Measurements from ENCODE around the gene DDX43. TPM values are rescaled to one million over a fixed set of nuclear protein-coding genes. Genes with fewer than 3 reads are reported as not detected.
"Not testable (repeated sequence)": the region's sequence is repeated elsewhere in the genome, so short reads cannot be mapped to it uniquely, and the experiment has no call there.

Gene DDX43
- total RNA-seq, 1 donor from 2014 or later, result not detected

DNA sequence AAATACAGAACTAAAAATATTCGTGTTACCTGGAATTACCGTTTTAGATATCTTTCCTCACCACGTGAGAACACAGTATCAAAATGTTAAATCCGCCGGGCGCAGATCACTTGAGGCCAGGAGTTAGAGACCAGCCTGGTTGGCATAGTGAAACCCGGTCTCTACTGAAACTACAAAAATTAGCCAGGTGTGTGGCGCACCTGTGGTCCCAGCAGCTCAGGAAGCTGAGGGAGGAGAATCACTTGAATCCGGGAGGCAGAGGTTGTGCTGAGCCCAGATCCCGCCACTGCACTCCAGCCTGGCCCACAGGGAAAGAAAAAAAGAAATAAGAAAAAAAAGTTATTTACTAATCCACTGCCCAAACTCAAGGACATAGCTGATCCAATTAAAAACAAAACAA lies 4.8 kb upstream of the DDX43 start:
- no peak overlapping the region for H3K4me2 ChIP-seq (ENCODE audit: low read length)
- no peak overlapping the region for H3K9ac ChIP-seq (ENCODE audit: low read length)
- H4K20me1 ChIP-seq (ENCODE audit: insufficient read depth, low read length), result no peaks in the 10 kb centered on the region
- Mint-ChIP-seq H3K9me3 (ENCODE audit: unreplicated experiment) (no peaks in the 10 kb centered on the region), H3K4me3 (ENCODE audit: unreplicated experiment) (no peak overlapping the region), H3K4me1 (ENCODE audit: low read depth, unreplicated experiment) (no peaks in the 10 kb centered on the region), H3K27me3 (ENCODE audit: low read depth, unreplicated experiment) (no peaks in the 10 kb centered on the region), H3K36me3 (ENCODE audit: low read depth, unreplicated experiment) (no peaks in the 10 kb centered on the region), H3K27ac (ENCODE audit: unreplicated experiment) (no peak overlapping the region)
- no peak for DNase-seq (ENCODE audit: low read depth)
- FAIRE-seq, result no peak
- H3K4me3 ChIP-seq (ENCODE audit: insufficient read depth, low read depth, low read length), result no peak overlapping the region
- no peak overlapping the region for H3K27ac ChIP-seq (ENCODE audit: low read depth, low read length)
- no peaks in the 10 kb centered on the region for H3K79me2 ChIP-seq (ENCODE audit: insufficient read depth, low read length)
- no peaks in the 10 kb centered on the region for H3K4me1 ChIP-seq (ENCODE audit: insufficient read depth, low read length)
- H3K27me3 ChIP-seq (ENCODE audit: insufficient read depth, low read length), result no peaks in the 10 kb centered on the region
- TF ChIP-seq EZH2 (IDR thresholded peaks at IDR 0.05; ENCODE audit: insufficient read depth, low read length), result no peak
- TF ChIP-seq, protein P1, sequence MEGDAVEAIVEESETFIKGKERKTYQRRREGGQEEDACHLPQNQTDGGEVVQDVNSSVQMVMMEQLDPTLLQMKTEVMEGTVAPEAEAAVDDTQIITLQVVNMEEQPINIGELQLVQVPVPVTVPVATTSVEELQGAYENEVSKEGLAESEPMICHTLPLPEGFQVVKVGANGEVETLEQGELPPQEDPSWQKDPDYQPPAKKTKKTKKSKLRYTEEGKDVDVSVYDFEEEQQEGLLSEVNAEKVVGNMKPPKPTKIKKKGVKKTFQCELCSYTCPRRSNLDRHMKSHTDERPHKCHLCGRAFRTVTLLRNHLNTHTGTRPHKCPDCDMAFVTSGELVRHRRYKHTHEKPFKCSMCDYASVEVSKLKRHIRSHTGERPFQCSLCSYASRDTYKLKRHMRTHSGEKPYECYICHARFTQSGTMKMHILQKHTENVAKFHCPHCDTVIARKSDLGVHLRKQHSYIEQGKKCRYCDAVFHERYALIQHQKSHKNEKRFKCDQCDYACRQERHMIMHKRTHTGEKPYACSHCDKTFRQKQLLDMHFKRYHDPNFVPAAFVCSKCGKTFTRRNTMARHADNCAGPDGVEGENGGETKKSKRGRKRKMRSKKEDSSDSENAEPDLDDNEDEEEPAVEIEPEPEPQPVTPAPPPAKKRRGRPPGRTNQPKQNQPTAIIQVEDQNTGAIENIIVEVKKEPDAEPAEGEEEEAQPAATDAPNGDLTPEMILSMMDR (IDR thresholded peaks at IDR 0.05; ENCODE audit: insufficient read depth, low read depth, low read length), result no peak
- H3K36me3 ChIP-seq (ENCODE audit: insufficient read depth, low read length), result no peaks in the 10 kb centered on the region
- no peak overlapping the region for H2AFZ ChIP-seq (ENCODE audit: low read depth, low read length)
- no peaks in the 10 kb centered on the region for H3K9me3 ChIP-seq (ENCODE audit: insufficient read depth, low read depth, low read length)

DNA sequence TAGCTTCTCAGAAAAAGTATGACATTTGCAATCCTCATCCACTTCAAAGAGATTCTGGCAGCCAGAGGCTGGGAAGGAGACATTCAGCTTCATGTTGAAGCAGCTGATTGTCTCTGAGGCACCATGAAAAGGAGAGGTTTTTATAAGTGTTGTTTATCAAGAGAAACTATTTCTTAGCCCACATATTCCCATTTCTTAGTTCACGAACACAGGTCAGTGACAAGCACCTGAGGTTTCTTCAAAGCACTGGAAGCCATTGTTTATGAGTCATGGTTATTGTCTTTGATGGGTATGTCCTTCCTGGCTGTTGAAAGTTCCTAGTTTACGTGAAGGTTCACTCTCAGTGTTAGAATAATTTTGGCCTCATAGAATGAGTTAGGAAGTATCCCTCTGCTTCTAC lies 3.0 kb upstream of the DDX43 start:
- Mint-ChIP-seq H3K27ac (ENCODE audit: unreplicated experiment) (no peak overlapping the region), H3K4me1 (ENCODE audit: low read depth, unreplicated experiment) (no peaks in the 10 kb centered on the region), H3K4me3 (ENCODE audit: unreplicated experiment) (no peak overlapping the region), H3K9me3 (ENCODE audit: unreplicated experiment) (no peaks in the 10 kb centered on the region), H3K27me3 (ENCODE audit: low read depth, unreplicated experiment) (peaks cover 2% of the 10 kb centered on the region), H3K36me3 (ENCODE audit: low read depth, unreplicated experiment) (no peaks in the 10 kb centered on the region)
- Histone ChIP-seq H3K79me2 (ENCODE audit: insufficient read depth, low read length) (no peaks in the 10 kb centered on the region), H3K4me2 (ENCODE audit: low read length) (no peak overlapping the region), H3K4me1 (ENCODE audit: insufficient read depth, low read length) (no peaks in the 10 kb centered on the region), H3K9me3 (ENCODE audit: insufficient read depth, low read depth, low read length) (no peaks in the 10 kb centered on the region), H3K36me3 (ENCODE audit: insufficient read depth, low read length) (no peaks in the 10 kb centered on the region), H4K20me1 (ENCODE audit: insufficient read depth, low read length) (no peaks in the 10 kb centered on the region), H3K9ac (ENCODE audit: low read length) (no peak overlapping the region), H3K4me3 (ENCODE audit: insufficient read depth, low read depth, low read length) (no peak overlapping the region), H2AFZ (ENCODE audit: low read depth, low read length) (no peak overlapping the region), H3K27me3 (ENCODE audit: insufficient read depth, low read length) (no peaks in the 10 kb centered on the region), H3K27ac (ENCODE audit: low read depth, low read length) (no peak overlapping the region)
- FAIRE-seq (no peak), DNase-seq (ENCODE audit: low read depth) (no peak)
- no peak for TF ChIP-seq EZH2 (IDR thresholded peaks at IDR 0.05; ENCODE audit: insufficient read depth, low read length)
- TF ChIP-seq, protein P1 (IDR thresholded peaks at IDR 0.05; ENCODE audit: insufficient read depth, low read depth, low read length), result no peak

DNA sequence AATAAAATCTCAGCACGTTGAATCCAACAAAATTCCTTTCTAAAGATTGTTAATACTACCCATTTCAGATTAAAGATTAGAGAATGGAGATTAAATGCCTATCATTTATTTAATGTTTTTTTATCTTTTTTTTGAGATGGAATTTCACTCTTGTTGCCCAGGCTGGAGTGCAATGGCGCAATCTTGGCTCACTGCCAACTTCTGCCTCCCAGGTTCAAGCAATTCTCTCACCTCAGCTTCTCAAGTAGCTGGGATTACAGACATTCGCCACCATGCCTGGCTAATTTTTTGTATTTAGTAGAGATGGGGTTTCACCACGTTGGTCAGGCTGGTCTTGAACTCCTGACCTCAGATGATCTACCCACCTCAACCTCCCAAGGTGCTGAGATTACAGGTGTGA lies 2.4 kb upstream of the DDX43 start:
- not testable (repeated sequence) for H2AFZ ChIP-seq (ENCODE audit: low read depth, low read length); H3K36me3 Mint-ChIP-seq (ENCODE audit: low read depth, unreplicated experiment); H3K9me3 ChIP-seq (ENCODE audit: insufficient read depth, low read depth, low read length); H4K20me1 ChIP-seq (ENCODE audit: insufficient read depth, low read length); H3K4me1 Mint-ChIP-seq (ENCODE audit: low read depth, unreplicated experiment); H3K36me3 ChIP-seq (ENCODE audit: insufficient read depth, low read length); H3K27ac ChIP-seq (ENCODE audit: low read depth, low read length); FAIRE-seq; H3K9ac ChIP-seq (ENCODE audit: low read length); H3K79me2 ChIP-seq (ENCODE audit: insufficient read depth, low read length); H3K4me3 Mint-ChIP-seq (ENCODE audit: unreplicated experiment); H3K4me1 ChIP-seq (ENCODE audit: insufficient read depth, low read length); H3K4me3 ChIP-seq (ENCODE audit: insufficient read depth, low read depth, low read length); H3K27me3 Mint-ChIP-seq (ENCODE audit: low read depth, unreplicated experiment); H3K27me3 ChIP-seq (ENCODE audit: insufficient read depth, low read length); H3K27ac Mint-ChIP-seq (ENCODE audit: unreplicated experiment); DNase-seq (ENCODE audit: low read depth); H3K4me2 ChIP-seq (ENCODE audit: low read length); H3K9me3 Mint-ChIP-seq (ENCODE audit: unreplicated experiment)

Measured in astrocyte (in vitro differentiated cells and primary cell).